ENCODE results near the gene DIPK1B.

The DIPK1B gene

GRCh38 chr9:136711751-136712689 is at the start of gene DIPK1B:
Gene DIPK1B (plus strand): TSS chr9:136712572. CDS start chr9:136712666, 94 bp downstream.
- no peak for FAIRE-seq

GRCh38 chr9:136662656-136663581 is 49.5 kb upstream of the DIPK1B start, which contains the start of gene EGFL7:
Gene EGFL7 (plus strand): TSS chr9:136662916. CDS start chr9:136668283, 5,367 bp downstream.
- no peak for FAIRE-seq

- no peak for FAIRE-seq
Measured at GRCh38 chr9:136664000-136664915, 48.1 kb upstream of the DIPK1B start.

GRCh38 chr9:136665111-136665703 is 47.2 kb upstream of the DIPK1B start:
- FAIRE-seq = no peak

- no peak for FAIRE-seq
Measured at GRCh38 chr9:136665704-136666371, 46.5 kb upstream of the DIPK1B start.

GRCh38 chr9:136666372-136667213 is 45.8 kb upstream of the DIPK1B start:
- no peak for FAIRE-seq

GRCh38 chr9:136667214-136667939 is 45.0 kb upstream of the DIPK1B start:
- no peak for FAIRE-seq

- FAIRE-seq = no peak
Measured at GRCh38 chr9:136667940-136668760, 44.2 kb upstream of the DIPK1B start.

- FAIRE-seq = no peak
Measured at GRCh38 chr9:136668983-136669790, 43.2 kb upstream of the DIPK1B start.

GRCh38 chr9:136669791-136670464 is 42.4 kb upstream of the DIPK1B start:
- no peak for FAIRE-seq

- no peak for FAIRE-seq
Measured at GRCh38 chr9:136670576-136671253, 41.7 kb upstream of the DIPK1B start.

GRCh38 chr9:136671254-136671614 is 41.1 kb upstream of the DIPK1B start:
- no peak for FAIRE-seq

- FAIRE-seq = no peak
Measured at GRCh38 chr9:136671646-136672430, 40.5 kb upstream of the DIPK1B start.

GRCh38 chr9:136672431-136673087 is 39.8 kb upstream of the DIPK1B start:
- FAIRE-seq = no peak

Data from A204.1 (cell line).